HEK293 (cell line): ENCODE data around the gene CPM.

Experiments used
- CTCF ChIA-PET: fragments of 350-600 bp; formaldehyde crosslinking; extraction: SDS; loops from one replicate; lab custom pipeline; 2021; ENCODE audit warnings: antibody characterized with exemption; lab: Yijun Ruan, JAX
- POLR2A ChIA-PET: fragments of 300-600 bp; formaldehyde crosslinking; extraction: SDS; loops from one replicate; lab custom pipeline; 2020; ENCODE audit warnings: antibody characterized with exemption, inconsistent platforms; lab: Yijun Ruan, JAX
- H3K27ac ChIP-seq: fragments of 200-500 bp; sonication (Bioruptor generic); 2 replicates; pipeline ENCODE4 v1.5.1; 2014; ENCODE audit warnings: low read depth, low read length, control low read depth, inconsistent platforms; ENCODE audit errors: extremely low read depth
- H3K36me3 ChIP-seq, 2 experiments: fragments of 200-500 bp in 1 of 2; sonication (Bioruptor generic) in 1 of 2; 1 replicate in 1 of 2; 2 replicates in 1 of 2; pipeline ENCODE4 v1.5.1; 2014 to 2017; ENCODE audit warnings: inconsistent platforms in 2 of 2, low read length in 2 of 2; ENCODE audit not compliant: control insufficient read depth in 2 of 2, insufficient read depth in 1 of 2
- H3K4me1 ChIP-seq: fragments of 200-500 bp; sonication (Bioruptor generic); 2 replicates; pipeline ENCODE4 v1.5.1; 2014; ENCODE audit warnings: mild to moderate bottlenecking, low read length, inconsistent platforms; ENCODE audit not compliant: control insufficient read depth, insufficient read depth
- H3K4me3 ChIP-seq: 2 replicates; pipeline ENCODE4 v1.5.1; 2011; ENCODE audit warnings: low read depth, mild to moderate bottlenecking, control low read depth, low read length, moderate library complexity
- H3K9me3 ChIP-seq: fragments of 200-500 bp; sonication (Bioruptor generic); 2 replicates; pipeline ENCODE4 v1.5.1; 2014; ENCODE audit warnings: low read depth, low read length, inconsistent platforms; ENCODE audit not compliant: control insufficient read depth, insufficient read depth
- PRDM1 ChIP-seq: fragments of 450-650 bp; formaldehyde crosslinking; IDR thresholded peaks from 2 replicates; pipeline ENCODE4; 2016; ENCODE audit warnings: missing biosample characterization, missing genetic modification characterization
- PRDM6 ChIP-seq: fragments of 450-650 bp; formaldehyde crosslinking; IDR thresholded peaks from 2 replicates; pipeline ENCODE4 v1.5.1; 2017; ENCODE audit warnings: missing biosample characterization, missing genetic modification characterization
- SP2 ChIP-seq: fragments of 450-650 bp; formaldehyde crosslinking; IDR thresholded peaks from 2 replicates; pipeline ENCODE4 v1.5.1; 2016; ENCODE audit warnings: missing biosample characterization, missing genetic modification characterization
- ZBTB10 ChIP-seq: fragments of 450-650 bp; formaldehyde crosslinking; IDR thresholded peaks from 2 replicates; pipeline ENCODE4 v1.5.1; 2016; ENCODE audit warnings: missing biosample characterization, missing genetic modification characterization
- ZBTB48 ChIP-seq: fragments of 450-650 bp; formaldehyde crosslinking; IDR thresholded peaks from 2 replicates; pipeline ENCODE4 v1.5.1; 2016; ENCODE audit warnings: missing biosample characterization, missing genetic modification characterization
- ZFP37 ChIP-seq: fragments of 450-650 bp; formaldehyde crosslinking; IDR thresholded peaks from 2 replicates; pipeline ENCODE4 v1.5.1; 2016; ENCODE audit warnings: missing biosample characterization, missing genetic modification characterization
- ZIC2 ChIP-seq: fragments of 450-650 bp; formaldehyde crosslinking; IDR thresholded peaks from 2 replicates; pipeline ENCODE4 v1.5.1; 2016; ENCODE audit warnings: missing biosample characterization, missing genetic modification characterization
- ZNF362 ChIP-seq: fragments of 450-650 bp; formaldehyde crosslinking; IDR thresholded peaks from 2 replicates; pipeline ENCODE4 v1.5.1; 2016; ENCODE audit warnings: missing biosample characterization, missing genetic modification characterization
- ZNF366 ChIP-seq: fragments of 450-650 bp; formaldehyde crosslinking; conservative IDR thresholded peaks from 2 replicates; pipeline ENCODE4 v1.5.1; 2016; ENCODE audit warnings: missing biosample characterization, missing genetic modification characterization
- ZNF488 ChIP-seq: fragments of 450-650 bp; formaldehyde crosslinking; IDR thresholded peaks from 2 replicates; pipeline ENCODE4 v1.5.1; 2016; ENCODE audit warnings: missing biosample characterization, missing genetic modification characterization
- ZNF548 ChIP-seq: fragments of 450-650 bp; formaldehyde crosslinking; IDR thresholded peaks from 2 replicates; pipeline ENCODE4 v1.5.1; 2016; ENCODE audit warnings: missing biosample characterization, missing genetic modification characterization
- ZNF571 ChIP-seq: fragments of 450-650 bp; formaldehyde crosslinking; IDR thresholded peaks from 2 replicates; pipeline ENCODE4 v1.5.0; 2017; ENCODE audit warnings: missing biosample characterization, missing genetic modification characterization
- ZNF660 ChIP-seq: fragments of 450-650 bp; IDR thresholded peaks from 2 replicates; pipeline ENCODE4 v1.5.1; 2018; ENCODE audit warnings: missing biosample characterization, mild to moderate bottlenecking, missing genetic modification characterization
- ZNF707 ChIP-seq: fragments of 450-650 bp; formaldehyde crosslinking; IDR thresholded peaks from 2 replicates; pipeline ENCODE4 v1.5.1; 2016; ENCODE audit warnings: missing biosample characterization, missing genetic modification characterization

Gene CPM

GRCh38 chr12:68815928-68816800 is 116.8 kb downstream of the CPM start:
- Histone ChIP-seq H3K4me1 (0 out of 2 replicates have a peak, but pooled peaks cover 11% of the 10 kb centered on the region), H3K27ac (no peak overlapping the region), H3K9me3 (no peaks in the 10 kb centered on the region), H3K36me3 (peaks cover 93 to 94% of the 10 kb centered on the region in 2 experiments), H3K4me3 (no peak overlapping the region)
- peak; percentile 82 for TF ChIP-seq ZNF660
- peak; percentile 86 for TF ChIP-seq ZNF362
- TF ChIP-seq ZNF548 (tag by site-specific recombination) = no peak
- peak; percentile 48 for TF ChIP-seq PRDM6
- TF ChIP-seq ZIC2 = no peak
- ChIA-PET POLR2A (interaction anchor here (0.6 to 4.6 kb wide), 3 partner anchors 8 to 88 kb away, joined by 4 to 24 read pairs (median 17); partner anchors contain the start of genes MDM2 and SLC35E3), CTCF (interaction anchor here (0.8 to 2.7 kb wide), 3 partner anchors 14 to 19 kb away, joined by 3 to 16 read pairs (median 3); no protein-coding TSS in a partner anchor)

GRCh38 chr12:68815232-68815927 is 117.6 kb downstream of the CPM start:
- CTCF ChIA-PET = interaction anchor here (0.8 to 1.2 kb wide), 2 partner anchors 18 to 19 kb away, joined by 3 read pairs; no protein-coding TSS in a partner anchor
- Histone ChIP-seq H3K9me3 (no peaks in the 10 kb centered on the region), H3K4me1 (0 out of 2 replicates have a peak, but pooled peaks cover 11% of the 10 kb centered on the region), H3K27ac (no peak overlapping the region), H3K36me3 (peaks cover 91 to 92% of the 10 kb centered on the region in 2 experiments), H3K4me3 (peak overlapping the region; percentile 12)
- POLR2A ChIA-PET = interaction anchor here (0.8 to 4.6 kb wide), 3 partner anchors 7 to 69 kb away, joined by 3 to 24 read pairs (median 17); partner anchors contain the start of genes MDM2 and SLC35E3
- no peak for TF ChIP-seq ZBTB10 (tag by site-specific recombination)
- no peak for TF ChIP-seq SP2 (tag by site-specific recombination)
- no peak for TF ChIP-seq ZFP37
- TF ChIP-seq ZNF488 (tag by site-specific recombination) = no peak
- no peak for TF ChIP-seq ZBTB48 (tag by site-specific recombination)
- no peak for TF ChIP-seq ZNF571 (tag by site-specific recombination)
- TF ChIP-seq ZNF707 (tag by site-specific recombination) = no peak
- TF ChIP-seq ZNF362 = peak; percentile 82; the same call in 1 of the 2 replicates
- no peak for TF ChIP-seq ZNF366 (tag by site-specific recombination)
- TF ChIP-seq PRDM1 (tag by site-specific recombination) = 0 out of 2 replicates have a peak, but pooled peaks have one; percentile 20
